ENCODE data around the gene TAS1R3.

TAS1R3 gene

GRCh38 chr1:1359664-1360468 lies 28.8 kb downstream of the TAS1R3 start:
- DNase-seq (ENCODE audit: low read depth in 1 of 2, low spot score in 1 of 2), result no peak
- no peak overlapping the region for H3K4me3 ChIP-seq (replicated peaks; ENCODE audit: insufficient read depth, low read length)

GRCh38 chr1:1360506-1361169 lies 29.6 kb downstream of the TAS1R3 start:
- peaks cover 19% of the 10 kb centered on the region for H3K27me3 ChIP-seq (ENCODE audit: insufficient read depth, poor library complexity, severe bottlenecking)
- H3K27ac ChIP-seq (replicated peaks), result no peak overlapping the region
- DNase-seq (ENCODE audit: low read depth in 1 of 2, low spot score in 1 of 2), result no peak
- H3K4me3 ChIP-seq (replicated peaks; ENCODE audit: insufficient read depth, low read length), result no peak overlapping the region
- TF ChIP-seq SPI1 (IDR thresholded peaks at IDR 0.05; ENCODE audit: borderline replicate concordance, low read depth) (no peak), REST (IDR thresholded peaks at IDR 0.05; ENCODE audit: insufficient replicate concordance, low read depth) (no peak), CTCF (IDR thresholded peaks at IDR 0.05; ENCODE audit: insufficient read depth, low read length) (no peak), POLR2AphosphoS5 (IDR thresholded peaks at IDR 0.05; ENCODE audit: low read depth) (no peak), GABPA (IDR thresholded peaks at IDR 0.05; ENCODE audit: low read depth) (no peak)

More at GRCh38 chr1:1359664-1360468, 28.8 kb downstream of the TAS1R3 start:
- Histone ChIP-seq H3K27me3 (ENCODE audit: insufficient read depth, poor library complexity, severe bottlenecking) (peaks cover 19% of the 10 kb centered on the region), H3K27ac (replicated peaks) (no peak overlapping the region)
- TF ChIP-seq SPI1 (IDR thresholded peaks at IDR 0.05; ENCODE audit: borderline replicate concordance, low read depth), result no peak
- TF ChIP-seq CTCF (IDR thresholded peaks at IDR 0.05; ENCODE audit: insufficient read depth, low read length), result no peak
- no peak for TF ChIP-seq POLR2AphosphoS5 (IDR thresholded peaks at IDR 0.05; ENCODE audit: low read depth)
- TF ChIP-seq REST (IDR thresholded peaks at IDR 0.05; ENCODE audit: insufficient replicate concordance, low read depth), result no peak
- no peak for TF ChIP-seq GABPA (IDR thresholded peaks at IDR 0.05; ENCODE audit: low read depth)

- Histone ChIP-seq H3K27me3 (ENCODE audit: insufficient read depth, poor library complexity, severe bottlenecking) (peaks cover 19% of the 10 kb centered on the region), H3K4me3 (replicated peaks; ENCODE audit: insufficient read depth, low read length) (no peak overlapping the region), H3K27ac (replicated peaks) (no peak overlapping the region)
- DNase-seq (ENCODE audit: low read depth in 1 of 2, low spot score in 1 of 2), result no peak
- TF ChIP-seq GABPA (IDR thresholded peaks at IDR 0.05; ENCODE audit: low read depth), result no peak
- no peak for TF ChIP-seq REST (IDR thresholded peaks at IDR 0.05; ENCODE audit: insufficient replicate concordance, low read depth)
- TF ChIP-seq CTCF (IDR thresholded peaks at IDR 0.05; ENCODE audit: insufficient read depth, low read length), result no peak
These were observed 30.3 kb downstream of the TAS1R3 start for GRCh38 chr1:1361233-1361981.

All from HL-60 (cell line).